ENCODE data around the gene KCNE5. TPM values are rescaled to one million over a fixed set of nuclear protein-coding genes. Genes with fewer than 3 reads are reported as not detected.

The KCNE5 gene
- 2.2 to 3.4 TPM (median 2.7 TPM) in 3 replicates for total RNA-seq (2021)
- percentile 40 among the genes with signal in this experiment for Bru-seq, nascent RNA
- long read RNA-seq, experiment 1, transcript KCNE5-201 (1 exons, 1,473 nt), result major isoform, 5 of 5 reads
- long read RNA-seq, experiment 1, partial matches to known transcripts, result 0 of 5 reads
- long read RNA-seq, experiment 1, other reads (novel, unspliced or antisense), result 0 of 5 reads
- long read RNA-seq, experiment 2, result 0 reads
- long read RNA-seq, experiment 3, result 0 reads

- DNase-seq (ENCODE audit: low spot score), result peak; percentile 70
- Mint-ChIP-seq H3K27ac (no peak within 1 kb of the TSS), H3K27me3 (ENCODE audit: low read depth) (peaks cover 18% of the 10 kb centered on the region), H3K4me3 (peak within 1 kb of the TSS; percentile 49), H3K36me3 (peaks cover 6% of the 10 kb centered on the region; the same call in 1 of the 2 replicates), H3K9me3 (peaks cover 5% of the 10 kb centered on the region), H3K4me1 (peaks cover 7% of the 10 kb centered on the region)
- TF ChIP-seq MAX (CRISPR knock-in tag; IDR thresholded peaks at IDR 0.05), result peak; percentile 53; the same call in 1 of the 2 replicates
- no peak for TF ChIP-seq CDX4 (CRISPR knock-in tag; IDR thresholded peaks at IDR 0.05; ENCODE audit: borderline replicate concordance)
- TF ChIP-seq ATF1 (CRISPR knock-in tag; IDR thresholded peaks at IDR 0.05), result no peak
- peak; percentile 87 for ATAC-seq
- CTCF ChIA-PET, result interaction anchor here (0.5 to 2.5 kb wide), 12 partner anchors 10 to 925 kb away, joined by 3 to 29 read pairs (median 4); partner anchors contain the start of gene NXT2
- POLR2A ChIA-PET, result interaction anchor here (1.2 kb wide), 1 partner anchor 88 kb away, joined by 10 read pairs; the partner anchor contains the start of gene NXT2
Measured at GRCh38 chrX:109624641-109625616, at the start of gene KCNE5. Gene KCNE5, minus strand, starts transcription at chrX:109625172. Its CDS starts 152 bp downstream, at chrX:109625020.

GRCh38 chrX:109672239-109672638, 47.3 kb upstream of the KCNE5 start:
- no peaks in the 10 kb centered on the region for H3K9me3 Mint-ChIP-seq
- H3K27me3 Mint-ChIP-seq (ENCODE audit: low read depth), result no peaks in the 10 kb centered on the region
- DNase-seq (ENCODE audit: low spot score) (no peak), ATAC-seq (no peak)
- ChIA-PET POLR2A (no interaction called here), CTCF (no interaction called here)
- no peaks in the 10 kb centered on the region for H3K4me1 Mint-ChIP-seq
- H3K27ac Mint-ChIP-seq, result no peak overlapping the region
- H3K36me3 Mint-ChIP-seq, result peaks cover 46% of the 10 kb centered on the region
- H3K4me3 Mint-ChIP-seq, result no peak overlapping the region
- no peak for TF ChIP-seq EMX1 (CRISPR knock-in tag; IDR thresholded peaks at IDR 0.05)
- no peak for TF ChIP-seq ELF4 (CRISPR knock-in tag; IDR thresholded peaks at IDR 0.05; ENCODE audit: low read depth)
- no peak for TF ChIP-seq E2F1 (CRISPR knock-in tag; IDR thresholded peaks at IDR 0.05)
- TF ChIP-seq ZNF512 (CRISPR knock-in tag; IDR thresholded peaks at IDR 0.05; ENCODE audit: borderline replicate concordance), result no peak
- no peak for TF ChIP-seq ARID4B (CRISPR knock-in tag; IDR thresholded peaks at IDR 0.05; ENCODE audit: borderline replicate concordance)
- no peak for TF ChIP-seq NR3C1 (CRISPR knock-in tag; conservative IDR thresholded peaks at IDR 0.05; ENCODE audit: low read depth)
- no peak for TF ChIP-seq AFF4 (CRISPR knock-in tag; IDR thresholded peaks at IDR 0.05; ENCODE audit: borderline replicate concordance)
- TF ChIP-seq PREB (CRISPR knock-in tag; IDR thresholded peaks at IDR 0.05; ENCODE audit: borderline replicate concordance), result no peak
- TF ChIP-seq SP1 (CRISPR knock-in tag; conservative IDR thresholded peaks at IDR 0.05), result no peak
